Neural cell (in vitro differentiated cells): Measurements from ENCODE around the gene NDUFB8.

Source experiments
- CTCF ChIP-seq: fragments of 450-650 bp; IDR thresholded peaks from 2 replicates; pipeline ENCODE4 v1.5.1; 2014; ENCODE audit warnings: antibody characterized with exemption, mild to moderate bottlenecking, moderate library complexity; ENCODE audit not compliant: poor library complexity, severe bottlenecking
- EP300 ChIP-seq: fragments of 450-650 bp; conservative IDR thresholded peaks from 2 replicates; pipeline ENCODE4 v1.6.1; 2014; ENCODE audit warnings: antibody characterized with exemption, mild to moderate bottlenecking, moderate library complexity; ENCODE audit not compliant: poor library complexity, severe bottlenecking
- EZH2 ChIP-seq: fragments of 200-600, 300-800 bp; shearing (Covaris generic), sonication (generic); IDR thresholded peaks from 2 replicates; pipeline ENCODE4 v1.6.1; 2014; ENCODE audit warnings: antibody characterized with exemption, low read length, borderline replicate concordance, mild to moderate bottlenecking; ENCODE audit not compliant: insufficient read depth, poor library complexity, severe bottlenecking
- MXI1 ChIP-seq: fragments of 450-650 bp; conservative IDR thresholded peaks from 2 replicates; pipeline ENCODE4 v1.6.1; 2014; ENCODE audit warnings: antibody characterized with exemption, mild to moderate bottlenecking; ENCODE audit not compliant: poor library complexity, severe bottlenecking
- POLR2AphosphoS5 ChIP-seq: IDR thresholded peaks from 2 replicates; pipeline ENCODE4 v1.6.1; 2012
- REST ChIP-seq: IDR thresholded peaks from 2 replicates; pipeline ENCODE4 v1.6.1; 2012; ENCODE audit warnings: borderline replicate concordance
- SMC3 ChIP-seq: fragments of 450-650 bp; conservative IDR thresholded peaks from 2 replicates; pipeline ENCODE4 v1.6.1; 2014; ENCODE audit warnings: antibody characterized with exemption, mild to moderate bottlenecking, moderate library complexity; ENCODE audit not compliant: poor library complexity
- TAF1 ChIP-seq: IDR thresholded peaks from 2 replicates; pipeline ENCODE4 v1.6.1; 2012; ENCODE audit warnings: low read depth

- TF ChIP-seq CTCF = no peak
- no peak for TF ChIP-seq EP300
- no peak for TF ChIP-seq TAF1
- TF ChIP-seq POLR2AphosphoS5 = no peak
- no peak for TF ChIP-seq MXI1
- TF ChIP-seq REST = no peak
- TF ChIP-seq EZH2 = no peak
- TF ChIP-seq SMC3 = no peak
Measured at GRCh38 chr10:100520811-100521210, 8.9 kb downstream of the NDUFB8 start.
